ENCODE data around the gene GOLGA6A. TPM values are rescaled to one million over a fixed set of nuclear protein-coding genes. Genes with fewer than 3 reads are reported as not detected.

Gene GOLGA6A, protein sequence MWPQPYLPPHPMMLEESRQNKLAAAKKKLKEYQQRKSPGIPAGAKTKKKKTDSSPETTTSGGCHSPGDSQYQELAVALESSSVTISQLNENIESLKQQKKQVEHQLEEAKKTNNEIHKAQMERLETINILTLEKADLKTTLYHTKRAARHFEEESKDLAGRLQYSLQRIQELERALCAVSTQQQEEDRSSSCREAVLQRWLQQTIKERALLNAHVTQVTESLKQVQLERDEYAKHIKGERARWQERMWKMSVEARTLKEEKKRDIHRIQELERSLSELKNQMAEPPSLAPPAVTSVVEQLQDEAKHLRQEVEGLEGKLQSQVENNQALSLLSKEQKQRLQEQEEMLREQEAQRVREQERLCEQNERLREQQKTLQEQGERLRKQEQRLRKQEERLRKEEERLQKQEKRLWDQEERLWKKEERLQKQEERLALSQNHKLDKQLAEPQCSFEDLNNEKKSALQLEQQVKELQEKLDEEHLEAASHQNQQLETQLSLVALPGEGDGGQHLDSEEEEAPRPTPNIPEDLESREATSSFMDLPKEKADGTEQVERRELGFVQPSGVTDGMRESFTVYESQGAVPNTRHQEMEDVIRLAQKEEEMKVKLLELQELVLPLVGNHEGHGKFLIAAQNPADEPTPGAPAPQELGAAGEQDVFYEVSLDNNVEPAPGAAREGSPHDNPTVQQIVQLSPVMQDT
- total RNA-seq: not detected in 2 replicates

DNA sequence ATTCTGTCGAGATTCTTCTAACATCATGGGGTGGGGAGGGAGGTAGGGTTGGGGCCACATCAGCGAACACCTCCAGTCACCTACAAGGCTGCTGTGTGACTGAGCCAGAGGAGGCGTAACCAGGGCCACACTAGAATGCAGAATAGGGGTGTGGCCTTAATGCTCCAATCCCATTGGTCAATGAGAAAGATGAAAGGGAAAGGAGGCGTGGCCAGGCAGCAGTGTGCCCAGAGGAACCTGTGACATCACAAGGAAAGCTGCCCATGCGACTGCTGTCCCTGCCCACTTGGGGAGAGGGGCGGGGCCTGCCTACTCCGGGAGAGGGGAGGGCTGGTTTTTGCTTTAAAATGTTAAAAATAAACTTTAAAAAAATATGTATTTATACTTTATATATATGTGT lies at the start of gene GOLGA6A:
TSS of gene GOLGA6A (minus strand) at position 101 of the 400 bp plus-strand sequence. CDS start at position 60, 41 bp downstream.

DNA sequence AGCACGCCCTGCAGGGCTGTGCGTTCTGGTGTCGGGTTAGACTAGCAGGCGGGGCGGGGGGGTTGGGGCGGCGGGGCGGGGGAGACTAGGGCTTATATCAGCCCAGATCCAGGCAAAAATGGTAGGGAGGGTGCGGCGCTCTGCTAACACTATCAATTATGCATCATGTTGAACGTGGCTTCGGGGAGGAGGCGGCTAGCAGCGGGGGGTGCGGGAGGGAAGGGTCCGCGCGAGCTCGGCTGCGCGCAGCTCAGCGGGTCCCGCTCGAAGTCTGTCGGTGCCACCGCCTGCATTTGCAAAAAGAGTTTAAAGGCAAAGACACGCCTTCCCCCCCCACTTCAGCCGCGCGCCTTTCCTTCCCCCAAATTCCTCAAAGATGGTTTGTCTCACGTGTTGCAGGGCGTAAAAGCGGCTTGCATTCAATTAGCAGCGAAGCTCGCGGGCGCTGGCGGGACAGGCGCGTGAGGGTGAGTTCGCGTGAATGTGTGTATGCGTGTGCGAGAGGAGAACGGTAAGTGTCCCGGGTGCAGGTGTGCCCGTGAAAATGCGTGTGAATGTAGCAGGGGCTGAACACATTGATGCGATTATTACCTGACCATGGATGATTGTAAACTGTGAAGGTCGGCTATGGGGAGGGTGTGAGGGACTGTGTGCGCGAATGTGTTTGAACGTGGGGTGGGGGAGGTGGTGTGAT lies 48.0 kb upstream of the GOLGA6A start, which contains the start of gene ISLR2:
TSS of gene ISLR2 (plus strand) at position 432 of the 694 bp plus-strand sequence. CDS start 2,169 bp downstream, outside the sequence.

Other genes starting within 250 kb of the GOLGA6A start
- not detected in 2 replicates for gene TBC1D21, start 209.0 kb downstream of the GOLGA6A start, total RNA-seq
- gene LOXL1, start 156.1 kb downstream of the GOLGA6A start, total RNA-seq: 9.1 and 9.7 TPM in 2 replicates
- 9.7 and 10.3 TPM in 2 replicates for gene STOML1, start 90.3 kb downstream of the GOLGA6A start, total RNA-seq
- 21.1 and 33.4 TPM in 2 replicates for gene PML, start 87.8 kb downstream of the GOLGA6A start, total RNA-seq
- not detected in 2 replicates for gene ISLR2, start 48.0 kb upstream of the GOLGA6A start, total RNA-seq
- gene ISLR, start 91.2 kb upstream of the GOLGA6A start, total RNA-seq: under 0.01 and 0.30 TPM in 2 replicates
- gene STRA6, start 120.2 kb upstream of the GOLGA6A start, total RNA-seq: 0.32 and 1.5 TPM in 2 replicates
- gene CCDC33, start 153.8 kb upstream of the GOLGA6A start, total RNA-seq: not detected in 2 replicates

Data from epithelial cell of umbilical artery (primary cell).